ENCODE results near the gene SHISA5. TPM values are rescaled to one million over a fixed set of nuclear protein-coding genes. Genes with fewer than 3 reads are reported as not detected.

The SHISA5 gene
- total and polyA plus RNA-seq, 2 of the 4 experiments (the other 2 are of a cell fraction) = 82.3 to 162 TPM

DNA sequence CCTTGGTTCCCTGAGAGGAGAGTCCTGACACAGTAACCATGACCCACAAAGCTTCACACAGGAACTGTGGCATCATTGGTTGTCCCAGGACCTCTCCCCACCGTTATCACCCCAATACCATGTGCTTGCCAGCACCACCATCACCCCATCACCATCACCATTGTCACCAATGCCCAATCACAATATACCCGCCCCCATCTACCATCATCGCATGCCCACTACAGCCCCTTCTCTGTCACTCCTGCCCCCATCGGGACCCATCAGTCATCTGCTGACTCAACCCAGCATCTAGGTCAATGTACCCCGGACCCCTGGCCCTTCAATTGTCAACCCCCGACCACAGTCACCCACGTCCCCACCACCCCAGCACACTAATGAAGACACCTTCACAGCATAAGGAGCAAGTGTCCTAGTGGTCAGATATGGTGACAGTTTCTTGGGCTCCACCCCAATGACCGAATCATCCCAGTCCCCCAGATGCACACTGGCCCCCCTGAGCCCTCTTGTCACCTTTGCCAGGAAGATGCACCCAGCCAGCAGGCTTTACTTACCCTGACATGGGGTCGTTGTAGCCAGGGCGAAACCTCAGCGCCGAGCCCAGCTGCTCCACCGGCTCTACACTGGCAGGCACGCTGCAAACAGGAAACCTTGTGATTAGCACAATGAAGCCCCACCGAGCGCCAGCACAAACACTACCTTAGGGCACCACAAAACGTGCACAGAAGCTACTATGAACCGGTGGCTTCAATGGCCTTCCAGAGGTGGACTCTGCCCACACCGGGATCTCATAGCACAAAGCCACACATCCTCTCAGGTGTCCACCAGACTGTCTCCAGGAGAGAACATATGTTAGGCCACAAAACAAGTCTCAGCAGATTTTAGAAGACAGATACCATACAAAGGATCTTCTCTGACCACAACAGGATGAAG is 25.1 kb downstream of the SHISA5 start:
- Histone ChIP-seq H2BK15ac (ENCODE audit: low read depth, low read length) (no peak overlapping the region), H2BK5ac (ENCODE audit: low read depth, low read length, poor library complexity, severe bottlenecking) (no peak overlapping the region), H2AFZ (replicated peaks; ENCODE audit: low read length, poor library complexity) (no peak overlapping the region), H4K91ac (ENCODE audit: insufficient read depth, low read depth, low read length) (no peak overlapping the region), H4K20me1 (ENCODE audit: insufficient read depth, low read length) (no peaks in the 10 kb centered on the region), H3K14ac (replicated peaks; ENCODE audit: low read depth, low read length) (no peak overlapping the region), H2AK5ac (ENCODE audit: low read depth, low read length) (no peak overlapping the region), H3K23ac (ENCODE audit: low read depth, low read length) (no peak overlapping the region), H3K36me3 (ENCODE audit: control insufficient read depth, insufficient read depth, low read length) (peaks cover 8% of the 10 kb centered on the region; the same call in 1 of the 2 replicates), H3K4me1 (ENCODE audit: control insufficient read depth, insufficient read depth, low read length) (no peaks in the 10 kb centered on the region), H2BK120ac (ENCODE audit: low read depth, low read length) (no peak overlapping the region), H4K5ac (ENCODE audit: low read depth, low read length) (no peak overlapping the region), H4K8ac (ENCODE audit: low read depth in 2 of 2, low read length in 2 of 2) (no peak overlapping the region), H3K56ac (ENCODE audit: extremely low read depth, insufficient read depth, low read length) (no peak overlapping the region), H3K27ac (ENCODE audit: insufficient read depth, low read length) (no peak overlapping the region), H3K9me1 (ENCODE audit: insufficient read depth, low read length) (0 out of 2 replicates have a peak, but pooled peaks cover 3% of the 10 kb centered on the region), H3K79me1 (ENCODE audit: low read depth in 1 of 2, low read length in 2 of 2) (peaks cover 0 to 3% of the 10 kb centered on the region in 2 experiments; a peak in 1 of 4 replicates), H3K9me3 (ENCODE audit: control insufficient read depth, insufficient read depth, low read length) (no peaks in the 10 kb centered on the region), H3K27me3 (ENCODE audit: control insufficient read depth, insufficient read depth, low read length) (no peaks in the 10 kb centered on the region), H3K4ac (ENCODE audit: low read depth, low read length) (no peak overlapping the region), H3K18ac (ENCODE audit: low read depth, low read length) (no peak overlapping the region), H2BK20ac (ENCODE audit: low read depth, low read length) (no peak overlapping the region), H3K4me2 (ENCODE audit: low read depth, low read length) (no peak overlapping the region), H2AK9ac (replicated peaks; ENCODE audit: low read depth, low read length, poor library complexity) (no peak overlapping the region), H3K4me3 (ENCODE audit: insufficient read depth, low read depth, low read length) (no peak overlapping the region), H3K9ac (ENCODE audit: low read depth, low read length) (no peak overlapping the region)
- dilution Hi-C loops (cut with HindIII; ENCODE audit: low sequenced_read_pairs, unreplicated experiment) (no loop called here), in situ Hi-C loops (cut with MboI; ENCODE audit: low sequenced_read_pairs) (no loop called here), intact Hi-C loops (cut with micrococcal nuclease) (no loop called here)
- no peak for DNase-seq
- ChIA-PET CTCF (no interaction called here), POLR2A (ENCODE audit: unreplicated experiment) (no interaction called here)
- BruUV-seq (replicated peaks) = no TSS peak
- ATAC-seq (ENCODE audit: low read depth) = no peak
- TF ChIP-seq, protein P1, sequence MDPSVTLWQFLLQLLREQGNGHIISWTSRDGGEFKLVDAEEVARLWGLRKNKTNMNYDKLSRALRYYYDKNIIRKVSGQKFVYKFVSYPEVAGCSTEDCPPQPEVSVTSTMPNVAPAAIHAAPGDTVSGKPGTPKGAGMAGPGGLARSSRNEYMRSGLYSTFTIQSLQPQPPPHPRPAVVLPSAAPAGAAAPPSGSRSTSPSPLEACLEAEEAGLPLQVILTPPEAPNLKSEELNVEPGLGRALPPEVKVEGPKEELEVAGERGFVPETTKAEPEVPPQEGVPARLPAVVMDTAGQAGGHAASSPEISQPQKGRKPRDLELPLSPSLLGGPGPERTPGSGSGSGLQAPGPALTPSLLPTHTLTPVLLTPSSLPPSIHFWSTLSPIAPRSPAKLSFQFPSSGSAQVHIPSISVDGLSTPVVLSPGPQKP (IDR thresholded peaks at IDR 0.05; ENCODE audit: borderline replicate concordance, low read depth, low read length) = no peak
- TF ChIP-seq POLR2A (IDR thresholded peaks at IDR 0.05; ENCODE audit: low read depth, low read length) (no peak), RAD21 (IDR thresholded peaks at IDR 0.05; ENCODE audit: low read length) (no peak), MAZ (IDR thresholded peaks at IDR 0.05; ENCODE audit: borderline replicate concordance, low read depth, low read length) (no peak), MAFK (IDR thresholded peaks at IDR 0.05; ENCODE audit: low read depth, low read length) (no peak), RFX5 (IDR thresholded peaks at IDR 0.05; ENCODE audit: low read depth, low read length) (no peak)
- TF ChIP-seq, protein P2, sequence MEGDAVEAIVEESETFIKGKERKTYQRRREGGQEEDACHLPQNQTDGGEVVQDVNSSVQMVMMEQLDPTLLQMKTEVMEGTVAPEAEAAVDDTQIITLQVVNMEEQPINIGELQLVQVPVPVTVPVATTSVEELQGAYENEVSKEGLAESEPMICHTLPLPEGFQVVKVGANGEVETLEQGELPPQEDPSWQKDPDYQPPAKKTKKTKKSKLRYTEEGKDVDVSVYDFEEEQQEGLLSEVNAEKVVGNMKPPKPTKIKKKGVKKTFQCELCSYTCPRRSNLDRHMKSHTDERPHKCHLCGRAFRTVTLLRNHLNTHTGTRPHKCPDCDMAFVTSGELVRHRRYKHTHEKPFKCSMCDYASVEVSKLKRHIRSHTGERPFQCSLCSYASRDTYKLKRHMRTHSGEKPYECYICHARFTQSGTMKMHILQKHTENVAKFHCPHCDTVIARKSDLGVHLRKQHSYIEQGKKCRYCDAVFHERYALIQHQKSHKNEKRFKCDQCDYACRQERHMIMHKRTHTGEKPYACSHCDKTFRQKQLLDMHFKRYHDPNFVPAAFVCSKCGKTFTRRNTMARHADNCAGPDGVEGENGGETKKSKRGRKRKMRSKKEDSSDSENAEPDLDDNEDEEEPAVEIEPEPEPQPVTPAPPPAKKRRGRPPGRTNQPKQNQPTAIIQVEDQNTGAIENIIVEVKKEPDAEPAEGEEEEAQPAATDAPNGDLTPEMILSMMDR (conservative IDR thresholded peaks at IDR 0.05; ENCODE audit: low read depth, low read length) = no peak
- WGBS, 2 experiments (ENCODE audit: extremely low coverage in 2 of 2, insufficient read length in 1 of 2) = 92% methylated on average over 10 of the region's 19 CpGs; no CpG with 5 or more reads in 1 of the 2 experiments
